H9 (cell line): ENCODE results near the gene KRTCAP2. TPM values are rescaled to one million over a fixed set of nuclear protein-coding genes. Genes with fewer than 3 reads are reported as not detected.
A peak's percentile ranks its signal among the peaks of the same experiment; 100 is the strongest.

Source experiments
- DNase-seq: peaks from one replicate; pipeline ENCODE4 v3.0.0-alpha.2; 2017
- H2AFZ ChIP-seq: one replicate; pipeline ENCODE4 v1.6.1; 2013; ENCODE audit warnings: mild to moderate bottlenecking, low read length, control low read depth, moderate library complexity
- H2AK5ac ChIP-seq: 2 replicates; pipeline ENCODE4 v1.6.1; 2013; ENCODE audit warnings: low read length, control low read depth, mixed read lengths; ENCODE audit not compliant: insufficient read length
- H2BK120ac ChIP-seq: one replicate; pipeline ENCODE4 v1.6.1; 2013; ENCODE audit warnings: low read depth, mild to moderate bottlenecking, low read length, control low read depth, inconsistent platforms; ENCODE audit not compliant: poor library complexity, severe bottlenecking
- H2BK12ac ChIP-seq: 2 replicates; pipeline ENCODE4 v1.6.1; 2013; ENCODE audit warnings: low read length, control low read depth, mixed read lengths, low read depth; ENCODE audit not compliant: insufficient read length
- H2BK15ac ChIP-seq: 2 replicates; pipeline ENCODE4 v1.6.1; 2013; ENCODE audit warnings: low read depth, low read length, control low read depth
- H2BK20ac ChIP-seq: one replicate; pipeline ENCODE4 v1.6.1; 2013; ENCODE audit warnings: low read depth, mild to moderate bottlenecking, low read length, control low read depth, inconsistent platforms; ENCODE audit not compliant: poor library complexity, severe bottlenecking
- H2BK5ac ChIP-seq: 2 replicates; pipeline ENCODE4 v1.6.1; 2013; ENCODE audit warnings: low read length, control low read depth, mixed read lengths; ENCODE audit not compliant: insufficient read length
- H3K14ac ChIP-seq: 2 replicates; pipeline ENCODE4 v1.6.1; 2013; ENCODE audit warnings: low read length, control low read depth; ENCODE audit not compliant: insufficient read depth
- H3K18ac ChIP-seq: 2 replicates; pipeline ENCODE4 v1.6.1; 2013; ENCODE audit warnings: low read depth, mild to moderate bottlenecking, mixed read lengths, low read length, control low read depth; ENCODE audit not compliant: insufficient read length
- H3K23ac ChIP-seq: 2 replicates; pipeline ENCODE4 v1.6.1; 2013; ENCODE audit warnings: low read length, control low read depth, mixed read lengths, low read depth; ENCODE audit not compliant: insufficient read length
- H3K23me2 ChIP-seq: 2 replicates; pipeline ENCODE4 v1.6.1; 2013; ENCODE audit warnings: low read depth, mild to moderate bottlenecking, mixed read lengths, low read length, control low read depth; ENCODE audit not compliant: insufficient read length, poor library complexity, severe bottlenecking
- H3K27ac ChIP-seq: 2 replicates; pipeline ENCODE4 v1.5.1; 2013; ENCODE audit warnings: low read length, control low read depth, mixed read lengths, low read depth; ENCODE audit not compliant: insufficient read length
- H3K27me3 ChIP-seq: 2 replicates; pipeline ENCODE4 v1.6.1; 2013; ENCODE audit warnings: low read length, control low read depth, inconsistent platforms; ENCODE audit not compliant: insufficient read depth
- H3K4ac ChIP-seq: 2 replicates; pipeline ENCODE4 v1.6.1; 2013; ENCODE audit warnings: low read depth, mild to moderate bottlenecking, control low read depth, inconsistent platforms, low read length, moderate library complexity
- H3K4me1 ChIP-seq: 2 replicates; pipeline ENCODE4 v1.6.1; 2013; ENCODE audit warnings: low read length, control low read depth, inconsistent platforms; ENCODE audit not compliant: insufficient read depth
- H3K4me2 ChIP-seq: 2 replicates; pipeline ENCODE4 v1.6.1; 2013; ENCODE audit warnings: low read length, control low read depth, mixed read lengths; ENCODE audit not compliant: insufficient read length, insufficient read depth
- H3K56ac ChIP-seq: 2 replicates; pipeline ENCODE4 v1.6.1; 2013; ENCODE audit warnings: low read depth, mild to moderate bottlenecking, mixed read lengths, low read length, control low read depth; ENCODE audit not compliant: insufficient read length
- H3K79me1 ChIP-seq: 2 replicates; pipeline ENCODE4 v1.6.1; 2013; ENCODE audit warnings: low read depth, mild to moderate bottlenecking, moderate library complexity, low read length, control low read depth, inconsistent platforms; ENCODE audit not compliant: insufficient read depth, poor library complexity, severe bottlenecking
- H3K79me2 ChIP-seq: 2 replicates; pipeline ENCODE4 v1.6.1; 2013; ENCODE audit warnings: low read length, control low read depth, inconsistent platforms; ENCODE audit not compliant: insufficient read depth
- H3K9ac ChIP-seq: 2 replicates; pipeline ENCODE4 v1.6.1; 2013; ENCODE audit warnings: low read length, control low read depth, mixed read lengths; ENCODE audit not compliant: insufficient read length; ENCODE audit errors: extremely low read depth
- H3K9me3 ChIP-seq: one replicate; pipeline ENCODE4 v1.6.1; 2013; ENCODE audit warnings: low read depth, low read length, inconsistent platforms; ENCODE audit not compliant: control insufficient read depth
- H3T11ph ChIP-seq: one replicate; pipeline ENCODE4 v1.6.1; 2013; ENCODE audit warnings: mild to moderate bottlenecking, low read length, control low read depth, inconsistent platforms
- H4K20me1 ChIP-seq: one replicate; pipeline ENCODE4 v1.6.1; 2013; ENCODE audit not compliant: control insufficient read depth, insufficient read length, insufficient read depth
- H4K5ac ChIP-seq: 2 replicates; pipeline ENCODE4 v1.6.1; 2013; ENCODE audit warnings: low read depth, mild to moderate bottlenecking, mixed read lengths, low read length, control low read depth; ENCODE audit not compliant: insufficient read length
- H4K8ac ChIP-seq: replicated peaks from 2 replicates; pipeline ENCODE4 v1.6.1; 2013; ENCODE audit warnings: low read length, control low read depth, mixed read lengths, low read depth; ENCODE audit not compliant: insufficient read length
- H4K91ac ChIP-seq: 2 replicates; pipeline ENCODE4 v1.6.1; 2013; ENCODE audit warnings: low read depth, mild to moderate bottlenecking, moderate library complexity, mixed read lengths, low read length, control low read depth; ENCODE audit not compliant: insufficient read length
- H3K27ac Mint-ChIP-seq, 3 experiments: 2 replicates in 2 of 3; 3 replicates in 1 of 3; pipeline ENCODE4 v1.8.0; 2020 to 2021; ENCODE audit warnings: mixed read lengths in 3 of 3, mild to moderate bottlenecking in 1 of 3, moderate library complexity in 1 of 3
- H3K27me3 Mint-ChIP-seq: 2 replicates; pipeline ENCODE4 v1.8.0; 2021; ENCODE audit warnings: low read depth, mild to moderate bottlenecking, moderate library complexity, mixed read lengths
- H3K36me3 Mint-ChIP-seq, 3 experiments: 2 replicates in 2 of 3; 3 replicates in 1 of 3; pipeline ENCODE4 v1.8.0; 2020 to 2021; ENCODE audit warnings: low read depth in 3 of 3, mixed read lengths in 3 of 3; ENCODE audit not compliant: insufficient read depth in 1 of 3
- H3K4me1 Mint-ChIP-seq, 2 experiments: 2 replicates each; pipeline ENCODE4 v1.8.0; 2020; ENCODE audit warnings: mixed read lengths in 2 of 2
- H3K4me3 Mint-ChIP-seq, 2 experiments: 2 replicates in 1 of 2; 3 replicates in 1 of 2; pipeline ENCODE4 v1.8.0; 2020 to 2021; ENCODE audit warnings: mild to moderate bottlenecking in 2 of 2, mixed read lengths in 2 of 2, moderate library complexity in 1 of 2
- H3K9me3 Mint-ChIP-seq, 2 experiments: 2 replicates in 1 of 2; 3 replicates in 1 of 2; pipeline ENCODE4 v1.8.0; 2020; ENCODE audit warnings: mild to moderate bottlenecking in 2 of 2, mixed read lengths in 2 of 2, moderate library complexity in 1 of 2
- CTCF ChIP-seq: fragments of 200-600 bp; sonication (generic); conservative IDR thresholded peaks from 3 replicates; pipeline ENCODE4 v1.8.0; 2021; ENCODE audit warnings: antibody characterized with exemption, mild to moderate bottlenecking
- WGBS: extraction: QIAGEN DNeasy Blood & Tissue Kit; methylation state at CpG from one replicate; pipeline ENCODE4 v1.1.7; 2013; ENCODE audit warnings: missing lambda C conversion rate, low lambda C conversion rate, mixed read lengths; ENCODE audit not compliant: insufficient read length; ENCODE audit errors: extremely low coverage; 5-methylcytosine and 5-hydroxymethylcytosine counted together
- total RNA-seq: library from RNA; stranded (reverse); gene quantifications from 2 replicates; pipeline ENCODE4 v1.2.1, GENCODE V29; 2021

Gene KRTCAP2
- total RNA-seq, 1 experiment from 2014 or later, result 149 TPM

- peak within 1 kb of the TSS; percentile 97 to 98 (median 98) for H3K27ac Mint-ChIP-seq
- no peak within 1 kb of the TSS for H3K56ac ChIP-seq
- no CpG with 5 or more reads among the region's 52 CpGs for WGBS
- no peak within 1 kb of the TSS for H2BK120ac ChIP-seq
- H2AK5ac ChIP-seq, result no peak within 1 kb of the TSS
- no peak within 1 kb of the TSS for H3K27ac ChIP-seq
- H3K4me1 ChIP-seq, result no peaks in the 10 kb centered on the region
- peak within 1 kb of the TSS; percentile 63 for H3K9ac ChIP-seq
- H3K4me1 Mint-ChIP-seq, result peaks cover 27 to 28% of the 10 kb centered on the region in 2 experiments
- H3K4ac ChIP-seq, result no peak within 1 kb of the TSS
- no peaks in the 10 kb centered on the region for H3K27me3 ChIP-seq
- H3K23ac ChIP-seq, result no peak within 1 kb of the TSS
- no peak within 1 kb of the TSS for H4K91ac ChIP-seq
- no peak within 1 kb of the TSS for H3T11ph ChIP-seq
- H3K14ac ChIP-seq, result peak within 1 kb of the TSS; percentile 72; the same call in 1 of the 2 replicates
- no peak within 1 kb of the TSS for H2AFZ ChIP-seq
- H4K5ac ChIP-seq, result no peak within 1 kb of the TSS
- no peak within 1 kb of the TSS for H2BK12ac ChIP-seq
- peak within 1 kb of the TSS; percentile 93 for H3K4me3 Mint-ChIP-seq
- DNase-seq, result peak; percentile 95
- H3K4me2 ChIP-seq, result peak within 1 kb of the TSS; percentile 97
- H3K9me3 Mint-ChIP-seq, result no peaks in the 10 kb centered on the region
- H3K79me1 ChIP-seq, result no peaks in the 10 kb centered on the region
- TF ChIP-seq CTCF, result no peak
- H2BK15ac ChIP-seq, result no peak within 1 kb of the TSS
- H2BK5ac ChIP-seq, result no peak within 1 kb of the TSS
- 0 out of 2 replicates have a peak, but pooled peaks cover 3% of the 10 kb centered on the region for H3K79me2 ChIP-seq
- peaks cover 22% of the 10 kb centered on the region for H3K23me2 ChIP-seq
- H3K36me3 Mint-ChIP-seq, result peaks cover 16 to 28% (median 21%) of the 10 kb centered on the region in 3 experiments
- H3K27me3 Mint-ChIP-seq, result peaks cover 20% of the 10 kb centered on the region
- H4K8ac ChIP-seq, result no peak within 1 kb of the TSS
- no peaks in the 10 kb centered on the region for H4K20me1 ChIP-seq
- H2BK20ac ChIP-seq, result no peak within 1 kb of the TSS
- H3K18ac ChIP-seq, result peak within 1 kb of the TSS; percentile 90
- no peaks in the 10 kb centered on the region for H3K9me3 ChIP-seq
Observed at GRCh38 chr1:155135415-155136028, 37.6 kb downstream of the KRTCAP2 start, which contains the start of gene SLC50A1. Gene SLC50A1 (plus strand): TSS chr1:155135852. CDS start chr1:155135912, 60 bp downstream.
